Heart right ventricle (tissue), 16 donors: Measurements from ENCODE around the gene ERCC8. TPM values are rescaled to one million over a fixed set of nuclear protein-coding genes. Genes with fewer than 3 reads are reported as not detected.

ENCODE experiments used
- ATAC-seq, 8 donors: fragments of 200-7000 bp; cut with Tn5 transposase; one replicate each; pipeline ENCODE4 v1.9.1; 2020; ENCODE audit warnings: mild to moderate bottlenecking in 8 of 8, moderate library complexity in 8 of 8, moderate number of reproducible peaks in 1 of 8
- DNase-seq, 2 donors: peaks; one replicate each; pipeline ENCODE4 v3.0.0-alpha.2; 2020
- H3K27ac ChIP-seq, 10 donors: fragments of 200-600 bp; sonication (generic) in 2 of 10; one replicate each; pipeline versions ENCODE4 v1.5.0 to v1.8.0; 2020 to 2022; ENCODE audit warnings: mild to moderate bottlenecking in 3 of 10
- H3K27me3 ChIP-seq, 7 donors: fragments of 200-600 bp; one replicate each; pipeline ENCODE4 v1.8.0; 2021 to 2022; ENCODE audit warnings: mild to moderate bottlenecking in 2 of 7
- H3K36me3 ChIP-seq, 9 donors: fragments of 200-600 bp; sonication (generic) in 1 of 9; one replicate each; pipeline versions ENCODE4 v1.5.0 to v1.8.0; 2020 to 2022; ENCODE audit warnings: mild to moderate bottlenecking in 2 of 9
- H3K4me1 ChIP-seq, 9 donors: fragments of 200-600 bp; sonication (generic) in 1 of 9; one replicate each; pipeline versions ENCODE4 v1.5.0 to v1.8.0; 2020 to 2022; ENCODE audit warnings: mild to moderate bottlenecking in 4 of 9
- H3K4me3 ChIP-seq, 10 donors: fragments of 200-600 bp; sonication (generic) in 2 of 10; one replicate each; pipeline versions ENCODE4 v1.5.0 to v1.8.0; 2020 to 2022; ENCODE audit warnings: mild to moderate bottlenecking in 7 of 10, moderate library complexity in 2 of 10
- H3K9me3 ChIP-seq, 11 donors: fragments of 200-600 bp in 10 of 11; sonication (generic) in 2 of 11; one replicate each; pipeline versions ENCODE4 v1.5.0 to v1.8.0; 2013 to 2022; ENCODE audit warnings: mild to moderate bottlenecking in 2 of 11, control low read depth in 1 of 11, moderate library complexity in 1 of 11
- CTCF ChIP-seq, 9 donors: fragments of 200-600 bp; sonication (generic) in 2 of 9; IDR thresholded peaks; one replicate each; pipeline versions ENCODE4 v1.5.0 to v1.8.0; 2021 to 2022; ENCODE audit warnings: antibody characterized with exemption in 9 of 9, mild to moderate bottlenecking in 5 of 9, moderate library complexity in 1 of 9
- WGBS, 2 donors: extraction: QIAGEN DNeasy Blood & Tissue Kit; methylation state at CpG; one replicate each; pipeline ENCODE4 v1.1.7; 2013; ENCODE audit warnings: inconsistent platforms in 1 of 2; 5-methylcytosine and 5-hydroxymethylcytosine counted together
- intact Hi-C, 10 donors: fragments of 100-400 bp; cut with DNase I; formaldehyde crosslinking; loops; one replicate each; pipeline versions ENCODE4 v1.11.1 to v1.14.2; 2022
- polyA plus RNA-seq, 2 donors: library from polyadenylated mRNA; stranded (reverse); fragments of 200-250 nt; gene quantifications; one replicate each; pipeline ENCODE4 v1.2.3, GENCODE V29; 2013
- total RNA-seq, 10 donors: library from RNA; stranded (reverse); fragmentation: NEBNext Ultra II Directional in 3 of 10; extraction: Animal tissue kit (Norgen Biotek cat#: 25700) in 3 of 10; gene quantifications; one replicate each; pipeline versions ENCODE4 v1.2.1 to v1.2.4, GENCODE V29; 2021 to 2023
- donor health status: Arrhythmogenic right ventricular cardiomyopathy.
- donor health status: ischemic (EF 13 %, LVEDD 7.1; RV severe dilation, severe dysfunction).
- donor health status: healthy with polysubstance abuse.
- donor health status: DM: no; HTN: yes; CAD: no.
- donor health status: DM: no; HTN: no; CAD: no.
- donor health status: ischemic (EF 25% LVEDD 6.9; RV normal size, moderate dysfunction).
- donor health status: ischemic (EF 25% LVEDD 5.7; RV mildly dilated, moderate dysfunction).
- donor health status: healthy.
- donor health status: DM: yes; HTN: yes; CAD: no.
- donor health status: Ischemic cardiomyopathy.
- donor health status: ischemic (EF 35%, LVEDD 5.7; RV mildly dilated, moderate dysfunction).
- donor health status: nonischemic (EF 11% LVEDD 7.7; RV severe dilation, severe dysfunction).
- donor health status: DM: yes; HTN: yes; CAD: no.
- donor health status: PGD.
- donor health status: ischemic (EF 29% LVEDD 5.4; RV normal size, mild dysfunction).
- donor health status: nonischemic (EF 23%, LVEDD 6.1; RV moderate dilation, normal function).

The ERCC8 gene
- total and polyA plus RNA-seq, 12 donors = 4.1 to 8.3 (median 6.0) TPM

GRCh38 chr5:60852317-60852716 lies 92.6 kb downstream of the ERCC8 start:
- no peaks in the 10 kb centered on the region for H3K27me3 ChIP-seq
- WGBS, 2 donors = 53 to 60% methylated on average over 2 of the region's 2 CpGs
- H3K36me3 ChIP-seq = no peaks in the 10 kb centered on the region
- TF ChIP-seq CTCF (IDR thresholded peaks at IDR 0.05) = no peak
- intact Hi-C loops = no loop called here
- no peak overlapping the region for H3K27ac ChIP-seq
- no peak overlapping the region for H3K4me3 ChIP-seq
- H3K4me1 ChIP-seq = no peaks in the 10 kb centered on the region
- no peaks in the 10 kb centered on the region for H3K9me3 ChIP-seq
- no peak for DNase-seq
- ATAC-seq = no peak

GRCh38 chr5:60851626-60852025 lies 93.2 kb downstream of the ERCC8 start:
- Histone ChIP-seq H3K4me1 (no peaks in the 10 kb centered on the region), H3K27me3 (peaks cover 0 to 3% (median 0%) of the 10 kb centered on the region in 7 donors), H3K9me3 (no peaks in the 10 kb centered on the region), H3K27ac (no peak overlapping the region), H3K4me3 (no peak overlapping the region), H3K36me3 (no peaks in the 10 kb centered on the region)
- intact Hi-C loops = no loop called here
- DNase-seq (no peak), ATAC-seq (no peak)
- no peak for TF ChIP-seq CTCF (IDR thresholded peaks at IDR 0.05)

- Histone ChIP-seq H3K27ac (no peak overlapping the region), H3K9me3 (no peaks in the 10 kb centered on the region), H3K4me1 (peaks cover 0 to 16% (median 11%) of the 10 kb centered on the region in 9 donors), H3K4me3 (no peak overlapping the region), H3K27me3 (peaks cover 0 to 56% (median 42%) of the 10 kb centered on the region in 7 donors), H3K36me3 (no peaks in the 10 kb centered on the region)
- ATAC-seq (no peak), DNase-seq (no peak)
- WGBS, 2 donors = 76 to 84% methylated on average over 1 of the region's 1 CpG
- intact Hi-C loops = no loop called here
- TF ChIP-seq CTCF (IDR thresholded peaks at IDR 0.05) = no peak
These were observed 98.6 kb downstream of the ERCC8 start for GRCh38 chr5:60846298-60846697.

GRCh38 chr5:60843936-60844905 lies 100.6 kb downstream of the ERCC8 start, which contains the start of gene ELOVL7:
ELOVL7 (minus strand) TSS chr5:60844269; CDS start chr5:60787397, 56,872 bp downstream.
- Histone ChIP-seq H3K4me1 (peaks cover 0 to 16% (median 11%) of the 10 kb centered on the region in 9 donors), H3K4me3 (peak within 1 kb of the TSS; percentile 46 to 72 (median 66)), H3K27ac (peak within 1 kb of the TSS in 1 of 10 donors; percentile 8), H3K9me3 (no peaks in the 10 kb centered on the region), H3K27me3 (peaks cover 0 to 59% (median 50%) of the 10 kb centered on the region in 7 donors), H3K36me3 (no peaks in the 10 kb centered on the region)
- peak; percentile 15 to 18 for DNase-seq
- intact Hi-C loops = no loop called here
- peak in 5 of 9 donors; percentile 17 to 53 (median 41) for TF ChIP-seq CTCF (IDR thresholded peaks at IDR 0.05)
- ATAC-seq = peak in 7 of 8 donors; percentile 55 to 88 (median 85)
- 1% methylated on average over 71 to 87 of the region's 87 CpGs for WGBS, 2 donors
